GM18505 (cell line): ENCODE results near the gene IBA57.

ENCODE experiments used
- ATAC-seq: cut with Tn5 transposase; IDR thresholded peaks from one replicate; pipeline ENCODE4 v1.9.1; 2021; ENCODE audit not compliant: unreplicated experiment
- POLR2A ChIP-seq: IDR thresholded peaks from 4 replicates; pipeline ENCODE4 v1.6.1; 2011; ENCODE audit warnings: borderline replicate concordance; ENCODE audit not compliant: insufficient read depth, insufficient read length; ENCODE audit errors: extremely low read depth

IBA57 gene

DNA sequence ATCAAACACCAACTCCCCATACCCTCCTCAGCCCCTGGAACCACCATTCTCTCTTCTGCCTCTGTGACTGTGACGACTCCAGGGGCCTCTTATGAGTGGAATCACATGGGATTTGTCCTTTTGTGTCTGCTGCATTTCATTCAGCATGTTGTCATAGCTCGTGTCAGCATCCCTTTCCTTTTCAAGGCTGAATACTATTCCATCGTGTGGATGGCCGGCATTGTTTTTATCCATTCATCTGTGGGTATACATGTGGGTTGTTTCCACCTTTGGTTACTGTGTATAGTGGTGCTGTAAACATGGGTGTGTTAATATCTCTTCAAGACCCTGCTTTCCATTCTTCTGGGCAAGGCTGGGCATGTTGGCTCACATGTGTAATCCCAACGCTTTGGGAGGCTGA lies 25.2 kb downstream of the IBA57 start:
- TF ChIP-seq POLR2A, result no peak
- no peak for ATAC-seq

DNA sequence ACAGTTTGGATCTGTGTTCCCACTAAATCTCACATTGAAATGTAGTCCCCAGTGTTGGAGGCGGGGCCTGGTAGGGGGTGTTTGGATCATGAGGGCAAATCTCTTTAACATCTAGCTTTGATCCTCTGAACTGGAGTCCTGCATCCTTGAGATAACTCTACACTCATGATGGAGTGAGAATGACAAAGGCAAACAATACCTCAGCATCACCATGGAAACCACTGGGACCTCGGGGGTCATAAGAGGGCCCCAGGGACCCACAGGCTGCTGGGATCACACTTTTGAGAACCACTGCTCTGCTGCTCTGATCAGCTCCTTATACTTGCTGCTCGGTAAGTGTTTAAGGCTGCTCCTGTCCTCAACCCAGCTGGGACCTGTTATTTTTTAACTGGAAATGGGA lies 28.8 kb downstream of the IBA57 start:
- no peak for ATAC-seq
- no peak for TF ChIP-seq POLR2A

DNA sequence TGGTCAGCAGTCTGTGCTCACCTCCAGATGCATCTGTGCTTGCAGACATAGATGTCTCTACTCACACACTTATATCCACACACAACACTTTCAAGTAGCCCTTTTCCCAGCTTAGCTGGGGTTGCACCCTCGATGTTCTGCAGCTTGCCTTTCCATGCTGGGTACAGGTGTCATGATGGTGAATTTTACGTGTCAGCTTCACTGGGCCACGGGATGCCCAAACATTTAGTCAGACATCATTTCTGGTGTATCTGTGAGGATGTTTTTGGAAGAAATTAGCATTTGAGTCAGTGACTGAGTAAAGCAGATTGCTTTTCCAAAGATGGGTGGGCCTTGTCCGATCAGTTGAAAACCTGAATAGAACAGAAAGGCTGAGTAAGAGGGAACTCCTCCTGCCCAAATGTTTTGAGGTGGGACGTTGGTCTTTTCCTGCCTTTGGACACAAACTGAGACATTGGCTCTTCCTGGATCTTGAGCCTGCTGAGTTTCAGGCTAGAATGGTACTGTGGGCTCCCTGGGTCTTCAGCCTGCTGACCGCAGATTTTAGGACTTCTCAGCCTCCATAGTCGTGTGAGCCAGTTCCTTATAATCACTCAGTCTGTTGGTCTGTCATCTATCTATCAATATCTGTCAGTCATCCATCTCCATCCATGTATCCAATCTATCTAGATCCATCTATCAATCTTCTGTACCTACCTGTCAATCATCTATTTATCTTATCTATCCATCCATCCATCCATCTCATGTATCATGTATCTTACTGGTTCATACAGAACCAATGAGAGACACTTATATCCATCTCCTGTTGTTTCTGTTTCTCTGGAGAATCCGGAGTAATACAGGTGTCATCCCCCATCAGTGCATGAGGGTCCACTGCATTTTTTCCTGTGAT lies 29.6 kb downstream of the IBA57 start:
- ATAC-seq, result no peak
- no peak for TF ChIP-seq POLR2A

DNA sequence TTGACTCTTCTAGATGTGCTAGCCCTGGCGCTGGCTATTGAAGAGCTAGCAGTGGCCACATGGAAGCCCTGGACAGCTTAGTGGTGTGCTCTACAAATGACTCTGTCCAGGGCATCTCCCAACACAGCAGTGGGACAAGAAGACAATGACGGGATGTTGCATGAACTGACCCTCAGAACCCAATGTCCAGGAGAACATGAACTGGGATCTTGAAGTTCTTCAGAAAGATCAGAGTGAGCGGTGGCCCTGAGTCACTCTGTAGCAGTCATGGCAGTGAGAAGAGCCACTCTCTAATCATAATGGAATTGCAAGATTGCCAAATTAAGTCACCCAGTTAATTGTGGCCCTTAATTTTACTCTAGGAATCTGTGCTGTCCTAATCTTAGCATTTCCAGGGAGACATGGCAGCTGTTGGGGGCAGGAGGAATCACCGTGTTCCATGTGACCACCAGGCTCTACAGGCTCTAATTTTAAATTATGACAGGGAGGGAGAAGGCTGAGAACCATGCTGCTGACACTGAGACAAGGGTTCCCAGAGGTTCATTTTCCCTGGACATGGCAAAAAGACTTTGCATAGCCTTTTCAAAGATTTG lies 32.0 kb downstream of the IBA57 start:
- no peak for TF ChIP-seq POLR2A
- no peak for ATAC-seq

DNA sequence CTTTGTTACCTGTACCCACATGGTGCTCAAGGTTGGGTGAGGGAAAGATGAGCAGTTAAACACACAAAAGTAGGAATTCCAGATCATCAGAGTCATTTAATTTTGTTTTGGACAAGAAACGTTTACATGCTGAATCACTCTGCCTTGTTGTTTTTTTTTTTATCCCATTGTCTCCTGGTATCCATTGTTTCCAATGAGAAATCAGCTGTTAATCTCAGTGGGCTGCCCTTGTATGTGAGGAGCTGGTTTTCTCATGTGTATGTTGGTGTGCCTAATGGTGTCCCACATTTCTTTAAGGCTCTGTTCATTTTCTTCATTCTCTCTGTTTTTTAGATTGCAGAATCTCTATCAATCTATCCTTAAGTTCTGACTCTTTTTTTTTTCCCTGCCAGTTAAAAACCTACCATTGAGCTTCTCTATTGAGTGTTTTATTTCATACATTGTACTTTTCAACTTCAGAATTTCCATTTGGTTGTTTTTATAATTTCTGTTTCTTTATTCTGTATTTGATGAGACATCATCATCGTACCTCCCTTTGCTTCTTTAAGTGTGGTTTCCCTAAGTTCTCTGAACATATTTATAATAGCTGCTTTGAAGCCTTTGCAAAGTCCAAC lies 33.5 kb downstream of the IBA57 start:
- ATAC-seq, result no peak

DNA sequence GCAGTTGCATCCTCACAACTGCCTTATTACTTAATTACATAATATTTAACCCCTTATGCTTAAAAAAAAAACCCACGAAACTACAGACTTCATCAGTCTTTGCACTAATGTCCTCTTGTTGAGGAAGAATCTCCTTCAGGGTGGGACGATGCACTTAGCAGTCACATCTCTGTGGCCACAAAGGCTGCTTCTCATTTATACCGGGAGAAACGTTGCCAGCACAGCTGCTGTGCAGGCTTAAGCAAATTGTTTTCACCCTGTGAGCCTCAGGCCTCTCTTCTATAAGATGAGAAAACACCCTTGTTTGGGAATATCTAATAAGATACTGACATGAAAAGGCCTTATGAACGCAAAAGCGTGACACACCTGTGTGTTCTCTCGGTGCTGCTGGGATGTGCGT lies 39.4 kb downstream of the IBA57 start:
- ATAC-seq, result no peak
- no peak for TF ChIP-seq POLR2A

More for the DNA sequence above, 33.5 kb downstream of the IBA57 start:
- TF ChIP-seq POLR2A, result no peak

DNA sequence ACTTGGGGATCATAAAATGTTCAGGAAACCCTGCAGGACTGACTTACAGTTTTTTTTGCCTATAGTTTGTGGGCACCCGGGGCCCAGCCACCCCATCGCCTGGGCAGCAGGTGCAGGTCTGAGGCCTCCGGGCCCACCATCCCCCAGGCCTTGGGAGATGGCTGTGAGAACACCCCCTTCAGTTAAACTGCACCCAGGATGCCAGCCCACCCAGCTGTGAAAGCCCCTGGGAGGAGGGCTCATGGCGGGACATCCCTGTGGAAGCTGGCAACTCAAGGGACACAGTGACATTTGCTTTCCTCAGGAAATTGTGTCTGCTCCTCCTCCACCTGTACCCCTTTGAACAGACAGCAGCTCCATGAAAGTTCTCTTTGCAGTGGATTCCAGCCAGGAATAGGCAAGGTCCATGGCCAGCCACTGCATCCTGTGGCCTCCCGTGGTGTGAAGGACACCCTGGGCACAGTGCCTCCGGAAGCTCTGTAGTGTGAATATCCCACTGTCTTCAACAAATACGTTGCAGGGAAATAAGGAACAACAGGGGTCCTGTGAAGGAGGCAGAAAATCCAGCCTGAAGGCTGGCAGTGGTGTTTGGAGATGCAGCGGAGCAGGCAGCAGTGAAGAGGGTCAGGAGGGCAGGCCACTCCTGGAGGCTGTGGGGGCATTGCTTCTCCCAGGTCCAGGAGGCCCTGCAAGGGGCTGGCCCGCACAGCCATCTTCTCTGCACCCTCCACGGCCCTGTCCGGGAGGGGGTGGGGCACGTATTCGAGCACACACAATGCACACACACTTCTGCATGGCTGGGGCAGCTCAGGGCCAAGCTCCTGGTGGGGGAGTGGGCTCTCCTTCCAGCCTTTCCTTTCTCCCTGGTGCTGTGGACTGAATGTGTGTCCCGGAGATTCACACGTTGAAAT lies 40.2 kb downstream of the IBA57 start:
- TF ChIP-seq POLR2A, result no peak
- ATAC-seq, result no peak

DNA sequence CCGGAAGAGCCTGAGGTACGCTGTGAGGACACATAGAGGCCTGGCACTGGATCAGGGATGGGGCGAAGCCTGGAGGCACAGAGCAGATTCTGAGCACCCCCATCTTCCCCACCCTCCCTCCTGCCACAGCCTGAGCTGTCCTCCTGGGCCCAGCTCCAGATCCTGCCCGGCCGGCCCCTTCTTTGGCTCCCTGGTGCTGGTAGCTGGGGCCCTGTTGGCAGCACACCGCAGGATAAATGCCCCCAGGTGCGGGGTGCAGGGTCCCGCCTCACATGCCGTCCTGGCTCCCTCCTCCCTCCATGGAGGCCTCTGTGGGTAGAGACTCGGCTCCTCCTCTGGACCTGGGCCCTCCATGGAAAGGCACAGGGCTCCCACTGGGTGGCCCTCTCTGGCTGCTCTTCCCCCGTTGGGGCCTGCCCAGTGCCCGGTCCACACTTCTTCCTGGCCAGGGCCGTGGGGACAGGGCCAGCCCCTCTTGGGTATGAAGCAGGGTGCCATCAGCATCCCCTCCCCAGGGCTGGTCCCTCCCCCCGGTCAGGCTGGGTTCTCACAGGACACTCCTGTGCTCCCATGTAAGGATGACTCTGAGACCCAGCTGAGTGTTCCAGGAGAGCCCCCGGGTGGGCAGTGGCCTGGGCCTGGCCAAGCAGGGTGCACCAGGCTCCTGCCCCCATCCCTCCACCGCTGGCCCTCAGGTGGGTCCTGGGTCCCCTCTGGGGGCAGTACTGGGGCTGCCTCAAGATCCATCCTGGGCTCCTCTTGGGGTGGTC lies 41.2 kb downstream of the IBA57 start:
- no peak for ATAC-seq

DNA sequence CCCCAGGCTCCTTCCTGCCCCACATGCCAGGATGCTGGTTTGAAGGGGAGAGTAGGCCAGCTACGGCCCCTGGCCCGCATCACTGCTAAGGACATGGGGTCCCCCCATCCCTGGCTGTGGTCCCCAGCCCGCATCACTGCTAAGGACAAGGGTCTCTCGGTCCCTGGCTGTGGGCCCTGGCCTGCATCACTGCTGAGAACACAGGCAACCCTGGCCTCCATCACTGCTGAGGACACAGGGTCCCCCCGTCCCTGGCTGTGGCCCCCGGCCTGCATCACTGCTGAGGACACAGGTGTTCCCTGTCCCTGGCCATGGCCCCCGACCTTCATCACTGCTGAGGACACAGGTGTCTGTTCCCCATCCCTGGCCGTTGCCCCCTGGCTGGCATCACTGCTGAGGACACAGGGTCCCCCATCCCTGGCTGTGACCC lies 41.8 kb downstream of the IBA57 start:
- no peak for ATAC-seq
- TF ChIP-seq POLR2A, result no peak

More for the DNA sequence above, 41.2 kb downstream of the IBA57 start:
- TF ChIP-seq POLR2A, result no peak

DNA sequence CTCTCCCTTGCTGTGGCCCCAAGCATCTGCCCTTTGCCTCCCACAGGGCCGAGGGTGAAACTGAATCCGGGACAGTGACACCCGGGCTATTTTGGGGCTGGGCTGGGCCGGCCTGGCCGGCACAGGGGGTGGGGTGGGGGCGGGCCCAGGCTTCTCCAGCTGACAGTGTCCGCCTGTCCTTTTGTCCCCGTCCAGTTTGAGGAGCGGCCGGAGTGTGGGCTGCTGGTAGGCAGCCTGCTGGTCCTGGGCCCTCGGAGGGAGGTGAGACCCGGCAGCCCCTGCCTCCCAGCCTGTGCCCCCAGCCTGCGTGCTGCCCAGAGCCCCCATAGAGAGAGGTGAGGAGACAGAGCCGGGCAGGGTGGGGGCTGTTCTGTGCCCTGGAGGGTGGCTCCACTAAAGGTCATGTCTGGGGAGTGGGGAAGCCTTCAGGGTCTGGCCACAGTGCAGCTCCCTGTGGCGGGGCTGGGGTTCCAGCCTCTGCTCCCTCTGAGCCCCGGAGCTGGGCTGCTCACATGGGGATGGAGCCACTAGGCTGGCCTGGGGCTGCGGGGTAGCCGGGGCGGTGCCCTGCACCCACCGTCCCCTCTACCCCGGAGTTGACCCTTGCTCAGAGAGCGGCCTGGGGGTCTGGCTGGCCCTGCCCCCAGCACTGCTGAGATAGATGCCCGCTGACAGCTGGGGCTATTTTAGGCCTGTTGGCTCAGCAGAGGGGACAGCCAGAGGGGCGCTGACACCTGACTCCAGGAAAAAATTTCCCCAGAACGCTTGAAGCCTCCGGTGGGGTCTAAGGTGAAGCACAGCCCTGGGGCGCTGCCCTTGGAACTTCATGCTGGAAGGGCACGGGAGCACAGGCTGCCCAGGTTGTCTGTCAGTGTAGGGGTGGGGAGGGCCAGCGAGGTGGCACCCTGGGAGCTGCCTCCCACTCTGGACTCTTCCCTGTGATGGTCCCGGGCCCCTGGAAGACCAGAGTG lies 42.5 kb downstream of the IBA57 start, which contains the start of gene OBSCN:
Gene OBSCN (plus strand): TSS at position 194 of the 971 bp plus-strand sequence. CDS start 3,740 bp downstream, outside the sequence.
- no peak for TF ChIP-seq POLR2A
- ATAC-seq, result no peak
